AG09309 (cell line): ENCODE data around the gene STK32B.

Experiments used
- DNase-seq: peaks from one replicate; pipeline ENCODE4 v3.0.0-alpha.2; 2010; ENCODE audit warnings: low read depth
- H3K4me3 ChIP-seq: 2 replicates; pipeline ENCODE4 v1.5.1; 2011; ENCODE audit warnings: mild to moderate bottlenecking, low read depth, low read length, moderate library complexity; ENCODE audit not compliant: control insufficient read depth
- CTCF ChIP-seq: IDR thresholded peaks from 2 replicates; pipeline ENCODE4 v1.5.1; 2011; ENCODE audit warnings: mild to moderate bottlenecking, low read depth, low read length, inconsistent platforms; ENCODE audit not compliant: insufficient read depth, control insufficient read depth; ENCODE audit errors: missing control alignments

STK32B gene

GRCh38 chr4:5307928-5308327, 256.6 kb downstream of the STK32B start:
- no peak overlapping the region for H3K4me3 ChIP-seq
- no peak for TF ChIP-seq CTCF
- DNase-seq: no peak

- TF ChIP-seq CTCF: no peak
- H3K4me3 ChIP-seq: no peak overlapping the region
- DNase-seq: no peak
These were observed 271.0 kb downstream of the STK32B start for GRCh38 chr4:5322321-5322720.

GRCh38 chr4:5330339-5330989, 279.2 kb downstream of the STK32B start:
- TF ChIP-seq CTCF: no peak
- H3K4me3 ChIP-seq: no peak overlapping the region

GRCh38 chr4:5337731-5338130, 286.5 kb downstream of the STK32B start:
- no peak for TF ChIP-seq CTCF
- DNase-seq: no peak
- H3K4me3 ChIP-seq: no peak overlapping the region

More at GRCh38 chr4:5330339-5330989, 279.2 kb downstream of the STK32B start:
- no peak for DNase-seq

GRCh38 chr4:5338531-5338930, 287.3 kb downstream of the STK32B start:
- H3K4me3 ChIP-seq: no peak overlapping the region
- TF ChIP-seq CTCF: no peak
- DNase-seq: no peak

- no peak for TF ChIP-seq CTCF
- DNase-seq: no peak
These were observed 289.7 kb downstream of the STK32B start for GRCh38 chr4:5340991-5341451.

More at GRCh38 chr4:5340991-5341451, 289.7 kb downstream of the STK32B start:
- H3K4me3 ChIP-seq: no peak overlapping the region
